Cerebellar cortex (tissue), 1 donor: Measurements from ENCODE around the gene GCNA.
"Not testable (repeated sequence)": the region's sequence is repeated elsewhere in the genome, so short reads cannot be mapped to it uniquely, and the experiment has no call there.

Source experiments
- DNase-seq: peaks from one replicate; pipeline ENCODE4 v3.0.0-alpha.2; 2015; ENCODE audit warnings: low spot score

The GCNA gene

GRCh38 chrX:71638409-71638808 is 60.2 kb downstream of the GCNA start:
- no peak for DNase-seq

- DNase-seq = no peak
Observed at GRCh38 chrX:71640002-71640401, 61.8 kb downstream of the GCNA start.

GRCh38 chrX:71644406-71644805 is 66.2 kb downstream of the GCNA start:
- not testable (repeated sequence) for DNase-seq

GRCh38 chrX:71650333-71650969 is 72.2 kb downstream of the GCNA start:
- peak; percentile 33 for DNase-seq

GRCh38 chrX:71652405-71652804 is 74.2 kb downstream of the GCNA start:
- DNase-seq = peak; percentile 62

- DNase-seq = no peak
Observed at GRCh38 chrX:71653344-71653743, 75.1 kb downstream of the GCNA start.

GRCh38 chrX:71657267-71657666 is 79.0 kb downstream of the GCNA start:
- DNase-seq = no peak

- DNase-seq = no peak
Observed at GRCh38 chrX:71659342-71659741, 81.1 kb downstream of the GCNA start.

- DNase-seq = no peak
Observed at GRCh38 chrX:71659959-71660358, 81.7 kb downstream of the GCNA start.

- no peak for DNase-seq
Observed at GRCh38 chrX:71660562-71661416, 82.6 kb downstream of the GCNA start.

- no peak for DNase-seq
Observed at GRCh38 chrX:71661919-71662318, 83.7 kb downstream of the GCNA start.

GRCh38 chrX:71662654-71663053 is 84.4 kb downstream of the GCNA start:
- DNase-seq = not testable (repeated sequence)
